Measurements from ENCODE around the gene ANGPT4.

Gene ANGPT4

DNA sequence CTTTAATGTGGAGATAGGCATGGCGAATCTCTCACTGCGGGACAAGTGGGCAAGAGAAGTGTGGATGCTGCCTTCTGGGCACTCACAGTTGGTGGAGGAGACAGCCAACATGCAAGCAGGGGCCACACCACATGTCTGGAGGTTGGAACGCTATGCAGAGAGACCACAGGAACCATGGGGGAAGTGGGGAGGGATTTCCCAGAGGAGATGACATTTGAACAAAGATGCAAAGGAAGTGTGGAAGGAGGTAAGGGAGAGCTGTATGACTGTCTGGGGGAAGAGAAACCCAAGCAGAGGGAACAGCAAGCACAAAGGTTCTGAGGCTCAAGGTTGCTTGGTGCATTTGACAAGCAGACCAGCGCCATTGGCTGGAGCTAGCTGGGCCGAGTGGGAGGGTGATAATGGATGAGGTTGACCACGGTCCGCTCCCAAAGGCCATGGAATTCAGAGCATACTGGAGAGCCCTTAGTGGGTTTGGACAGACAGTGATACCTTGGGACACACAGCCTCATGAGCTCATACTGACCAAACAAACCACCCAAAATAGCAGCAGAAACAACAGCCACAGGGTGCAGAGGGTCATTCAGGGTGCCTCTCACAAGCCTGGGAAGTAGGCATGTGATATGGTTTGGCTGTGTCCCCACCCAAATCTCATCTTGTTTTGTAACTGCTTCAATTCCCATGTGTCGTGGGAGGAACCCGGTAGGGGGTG, 90.3 kb downstream of the ANGPT4 start:
- DNase-seq (ENCODE audit: low read depth): no peak

DNA sequence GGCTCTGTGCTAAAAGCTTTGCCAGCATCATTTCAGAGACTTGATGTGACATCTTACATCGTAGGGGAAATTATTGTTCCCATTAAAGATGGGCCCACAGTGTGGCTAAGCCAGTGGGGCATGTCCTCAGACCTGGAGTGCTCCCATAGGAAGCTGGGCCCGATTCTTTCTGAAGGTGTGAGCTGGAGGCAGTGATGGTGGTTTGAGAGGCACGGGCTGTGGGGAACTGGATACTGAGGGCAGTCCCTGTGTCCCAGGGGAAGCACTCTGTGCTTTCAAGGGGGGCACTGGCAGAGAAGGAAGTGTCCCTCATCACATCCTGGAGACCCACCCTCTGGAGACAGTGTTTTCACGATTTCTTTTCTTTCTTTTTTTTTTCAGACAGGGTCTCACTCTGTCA, 91.2 kb downstream of the ANGPT4 start:
- no peak for DNase-seq (ENCODE audit: low read depth)

DNA sequence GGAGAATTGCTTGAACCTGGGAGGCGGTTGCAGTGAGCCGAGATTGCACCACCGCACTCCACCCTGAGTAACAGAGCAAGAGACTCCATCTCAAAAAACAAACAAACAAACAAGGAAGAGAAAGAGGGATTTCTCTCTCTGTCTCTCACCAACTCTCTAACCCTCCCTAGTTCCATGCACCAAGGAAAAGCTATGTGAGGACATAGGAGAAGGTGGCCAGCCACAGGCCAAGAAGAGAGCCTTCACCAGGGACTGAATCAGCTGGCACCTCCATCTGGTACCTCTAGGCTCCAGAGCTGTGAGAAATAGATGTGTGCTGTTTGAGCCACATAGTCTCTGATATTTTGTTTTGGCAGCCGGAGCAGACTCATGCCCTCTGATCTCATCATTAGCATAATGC, 91.6 kb downstream of the ANGPT4 start:
- no peak for DNase-seq (ENCODE audit: low read depth)

DNA sequence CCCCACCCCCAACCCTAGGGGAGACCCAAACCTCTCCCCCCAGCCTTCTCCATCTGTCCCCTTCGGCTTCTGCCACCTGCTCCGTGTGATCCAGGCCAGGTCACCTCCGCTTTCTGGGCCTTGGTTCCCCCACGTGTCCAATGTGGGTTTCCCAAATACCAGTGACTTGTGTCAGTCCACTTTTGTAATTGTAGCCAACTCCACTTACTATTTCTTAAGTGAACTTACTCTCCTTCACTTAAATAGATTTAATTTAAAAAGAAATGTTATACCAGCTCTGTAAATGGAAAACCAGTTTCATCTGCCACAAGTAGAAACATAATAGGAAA, 92.6 kb downstream of the ANGPT4 start:
- DNase-seq (ENCODE audit: low read depth): no peak

DNA sequence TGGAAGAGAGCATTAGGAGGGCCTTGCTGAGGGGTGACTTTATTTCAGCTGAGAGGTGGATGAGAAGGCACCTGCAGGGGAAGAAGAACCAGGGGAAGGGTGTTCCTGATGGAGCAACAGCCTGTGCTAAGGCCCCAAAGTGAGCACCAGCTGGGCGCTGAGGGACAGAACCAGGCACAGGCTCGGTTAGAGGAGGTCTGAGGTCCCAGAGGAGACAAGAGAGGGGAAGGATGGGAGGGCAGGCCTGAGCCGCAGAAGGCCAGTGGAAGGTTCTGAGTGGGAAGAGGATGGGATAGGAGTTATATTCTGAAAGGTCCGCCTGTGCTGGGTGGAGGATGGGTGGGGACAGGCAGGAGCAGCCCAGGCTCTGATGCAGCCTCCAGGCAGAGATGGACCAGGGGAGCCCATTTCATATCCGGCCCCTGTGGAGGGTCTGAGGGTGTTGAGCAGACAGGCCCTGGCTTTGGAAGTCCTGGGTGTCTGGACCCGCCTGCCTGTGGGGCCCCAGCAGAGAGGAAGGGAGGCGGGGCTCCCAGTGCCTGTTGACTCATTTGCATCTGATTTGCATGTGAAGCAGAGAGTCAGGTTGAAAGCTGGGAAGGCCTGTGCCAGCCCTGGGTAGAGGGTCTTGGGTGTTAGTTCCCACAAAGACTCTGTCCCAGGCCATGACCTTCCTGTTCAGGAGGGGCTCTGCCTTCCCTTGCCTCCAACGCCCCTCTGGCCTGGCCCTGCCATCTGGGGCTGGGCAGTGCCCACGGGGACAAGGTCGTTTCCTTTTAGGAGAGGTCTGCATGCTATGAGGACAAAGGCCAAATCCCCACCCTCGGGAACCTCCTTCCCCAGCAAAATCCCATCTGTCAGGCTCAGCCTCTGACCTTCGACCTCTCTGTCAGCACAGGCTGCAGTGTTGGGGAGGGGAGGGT, 93.2 kb downstream of the ANGPT4 start:
- no peak for DNase-seq (ENCODE audit: low read depth)

DNA sequence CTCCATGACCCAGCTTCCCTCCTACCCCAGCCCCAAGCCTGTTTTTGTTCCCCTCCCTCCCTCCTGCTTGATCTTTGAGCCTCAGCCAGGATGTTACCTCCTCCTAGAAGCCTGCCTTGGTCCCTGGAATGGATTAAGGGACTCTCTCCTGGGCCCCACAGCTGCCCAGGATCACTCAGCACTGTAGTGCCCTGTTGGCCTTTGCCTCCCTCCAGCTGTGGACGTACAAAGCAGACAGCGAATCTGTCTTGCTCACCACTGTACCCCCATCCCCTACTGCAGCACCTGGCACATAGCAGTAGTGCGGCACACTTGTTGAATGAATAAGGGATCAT, 94.4 kb downstream of the ANGPT4 start:
- no peak for DNase-seq (ENCODE audit: low read depth)

DNA sequence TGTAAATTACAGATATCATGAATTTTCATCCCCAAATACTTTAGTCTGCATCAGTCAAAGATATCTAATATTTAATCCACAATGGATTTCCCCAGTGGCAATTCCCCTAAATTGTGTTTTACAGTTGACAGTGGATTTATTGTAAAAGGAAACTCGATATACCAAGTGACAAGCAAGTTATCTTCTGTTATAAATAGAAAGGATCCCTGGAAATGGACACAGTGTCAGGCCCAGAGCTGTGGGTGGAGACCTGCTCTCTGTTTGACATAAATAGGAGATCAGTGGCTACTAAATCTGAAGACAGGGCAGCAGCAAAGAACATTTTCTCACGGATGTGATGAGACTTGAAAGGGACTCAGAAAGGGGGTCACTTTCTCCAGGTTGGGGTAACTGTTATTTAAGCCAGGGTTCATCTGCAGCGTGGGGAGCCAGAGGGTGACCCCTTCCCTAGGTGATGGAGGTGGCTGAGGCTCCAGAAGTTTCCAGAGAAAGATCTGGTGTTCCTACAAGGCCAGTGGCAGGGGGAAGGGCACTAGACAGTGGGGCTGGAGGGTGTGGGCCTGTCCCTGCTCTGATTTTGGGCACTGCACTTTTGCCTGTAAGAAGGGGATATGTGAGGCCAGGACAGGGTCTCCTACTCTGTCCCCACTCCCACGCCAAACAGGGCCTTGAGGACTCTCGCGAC, 94.9 kb downstream of the ANGPT4 start:
- DNase-seq (ENCODE audit: low read depth): no peak

DNA sequence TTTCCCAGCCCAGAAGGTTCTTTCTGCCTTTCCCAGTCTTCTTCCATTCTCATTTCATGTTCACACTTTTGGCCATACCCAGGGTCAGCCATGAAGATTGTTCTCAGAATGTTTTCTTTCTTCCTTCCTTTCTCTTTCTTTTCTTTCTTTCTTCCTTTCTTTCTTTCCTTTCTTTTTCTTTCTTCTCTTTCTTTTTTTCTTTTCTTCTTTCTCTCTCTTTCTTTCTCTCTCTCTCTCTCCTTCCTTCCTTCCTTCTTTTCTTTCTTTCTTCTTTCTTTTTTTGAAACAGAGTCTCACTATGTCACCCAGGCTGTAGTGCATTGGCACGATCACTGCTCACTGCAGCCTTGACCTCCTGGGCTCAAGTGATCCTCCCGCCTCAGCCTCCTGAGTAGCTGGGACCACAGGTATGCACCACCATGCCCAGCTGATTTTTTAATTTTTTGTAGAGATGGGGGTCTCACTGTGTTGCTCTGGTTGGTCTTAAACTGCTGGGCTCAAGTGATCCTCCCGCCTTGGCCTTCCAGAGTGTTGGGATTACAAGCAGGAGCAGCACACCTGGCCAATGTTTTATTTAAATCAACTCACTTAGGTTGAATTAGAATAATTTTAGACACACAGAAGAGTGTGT, 95.7 kb downstream of the ANGPT4 start:
- no peak for DNase-seq (ENCODE audit: low read depth)
